ENCODE results near the gene TTC29. TPM values are rescaled to one million over a fixed set of nuclear protein-coding genes. Genes with fewer than 3 reads are reported as not detected.
"Not testable (repeated sequence)": the region's sequence is repeated elsewhere in the genome, so short reads cannot be mapped to it uniquely, and the experiment has no call there.

The TTC29 gene
- total RNA-seq, 4 donors from 2014 or later = not detected

DNA sequence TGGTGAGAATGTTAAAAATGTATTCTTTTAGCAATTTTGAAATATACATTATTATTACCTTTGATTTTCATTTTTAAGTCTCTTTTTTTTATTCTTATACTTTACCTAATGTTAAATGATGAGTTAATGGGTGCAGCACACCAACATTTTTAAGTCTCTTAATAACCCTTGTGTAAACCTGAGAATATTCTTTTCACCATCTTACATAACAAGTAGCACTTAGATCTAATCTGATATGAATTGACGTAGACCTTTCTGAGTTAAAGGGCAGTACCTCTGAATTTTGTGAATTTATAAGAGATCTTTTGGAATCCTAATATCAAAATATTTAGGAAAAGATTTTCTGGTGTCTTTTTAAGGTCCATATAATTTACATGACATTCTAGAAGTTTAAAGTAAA, 110.6 kb downstream of the TTC29 start:
- no peak overlapping the region for H3K4me3 ChIP-seq
- no peak overlapping the region for H3K27ac ChIP-seq
- H3K27me3 ChIP-seq = no peaks in the 10 kb centered on the region
- intact Hi-C loops (cut with DNase I) = no loop called here
- no peaks in the 10 kb centered on the region for H3K9me3 ChIP-seq
- no peak for DNase-seq
- 80 to 86% methylated on average over 1 of the region's 1 CpG for whole genome bisulfite sequencing, 2 donors
- H3K4me1 ChIP-seq = no peaks in the 10 kb centered on the region
- TF ChIP-seq CTCF (IDR thresholded peaks at IDR 0.05) (no peak), POLR2A (IDR thresholded peaks at IDR 0.05) (no peak)
- H3K36me3 ChIP-seq = no peaks in the 10 kb centered on the region

DNA sequence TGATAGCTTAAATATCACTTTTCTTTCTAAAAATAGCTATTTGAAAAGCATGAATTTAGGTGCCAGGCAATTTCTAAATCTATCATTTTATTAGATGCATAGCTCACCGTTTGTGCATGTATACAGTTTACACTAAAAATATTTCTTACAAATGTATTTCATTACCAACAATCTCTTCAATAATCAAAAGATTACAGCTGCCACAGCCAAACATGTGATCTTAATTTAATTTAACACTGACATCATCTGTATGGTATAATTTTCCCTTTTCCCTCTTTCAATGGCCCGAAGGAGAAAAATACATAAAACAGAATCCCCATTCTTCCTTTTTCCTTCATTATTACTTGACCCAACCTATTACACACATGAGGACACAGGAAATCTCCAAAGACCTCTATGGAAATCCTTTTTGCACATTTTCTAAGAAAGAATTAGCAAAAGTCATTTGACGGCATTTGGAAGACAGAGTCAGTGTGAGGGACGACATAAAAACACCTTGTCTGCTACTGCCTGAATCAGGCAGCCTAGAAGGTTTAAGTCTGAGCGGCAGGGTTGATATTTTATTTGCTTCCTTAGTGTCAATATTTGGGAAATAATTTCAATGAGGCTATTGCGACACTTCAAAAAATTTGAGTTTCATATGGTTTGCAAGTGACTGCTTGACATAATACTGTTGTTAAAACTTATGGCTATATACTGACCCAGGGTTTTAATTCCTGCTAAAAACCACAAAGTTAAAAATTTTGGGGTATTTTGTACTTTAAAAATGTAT, 111.2 kb downstream of the TTC29 start:
- Histone ChIP-seq H3K4me3 (no peak overlapping the region), H3K27me3 (no peaks in the 10 kb centered on the region), H3K4me1 (no peaks in the 10 kb centered on the region), H3K9me3 (no peaks in the 10 kb centered on the region), H3K36me3 (no peaks in the 10 kb centered on the region), H3K27ac (no peak overlapping the region)
- 38 to 50% methylated on average over 6 of the region's 6 CpGs for WGBS, 2 donors
- intact Hi-C loops (cut with DNase I) = no loop called here
- no peak for DNase-seq
- TF ChIP-seq POLR2A (IDR thresholded peaks at IDR 0.05) = no peak
- TF ChIP-seq CTCF (IDR thresholded peaks at IDR 0.05) = no peak

DNA sequence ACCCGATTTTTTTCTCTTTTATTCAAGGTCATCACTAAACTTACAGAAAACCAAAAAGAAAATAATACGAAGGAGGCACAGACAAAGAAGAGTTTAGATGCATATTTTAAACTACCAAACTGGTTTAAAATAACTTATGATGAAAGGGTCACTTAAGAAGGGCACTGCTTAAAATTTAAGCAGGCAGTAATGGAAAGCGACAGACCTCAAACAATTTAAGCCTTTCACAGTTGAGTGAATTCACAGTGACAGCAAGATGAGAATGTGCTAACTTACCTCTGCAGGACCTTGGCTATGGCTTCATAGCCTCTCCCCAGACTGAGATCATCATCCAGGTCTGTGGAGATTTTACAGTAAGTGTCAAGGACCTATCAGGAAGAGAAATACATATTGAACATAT, 112.1 kb downstream of the TTC29 start:
- 52 to 67% methylated on average over 3 of the region's 3 CpGs for WGBS, 2 donors
- Histone ChIP-seq H3K27ac (no peak overlapping the region), H3K9me3 (no peaks in the 10 kb centered on the region), H3K4me1 (no peaks in the 10 kb centered on the region), H3K36me3 (no peaks in the 10 kb centered on the region), H3K4me3 (no peak overlapping the region), H3K27me3 (no peaks in the 10 kb centered on the region)
- TF ChIP-seq POLR2A (IDR thresholded peaks at IDR 0.05) = no peak
- no peak for TF ChIP-seq CTCF (IDR thresholded peaks at IDR 0.05)
- DNase-seq = no peak
- intact Hi-C loops (cut with DNase I) = no loop called here

DNA sequence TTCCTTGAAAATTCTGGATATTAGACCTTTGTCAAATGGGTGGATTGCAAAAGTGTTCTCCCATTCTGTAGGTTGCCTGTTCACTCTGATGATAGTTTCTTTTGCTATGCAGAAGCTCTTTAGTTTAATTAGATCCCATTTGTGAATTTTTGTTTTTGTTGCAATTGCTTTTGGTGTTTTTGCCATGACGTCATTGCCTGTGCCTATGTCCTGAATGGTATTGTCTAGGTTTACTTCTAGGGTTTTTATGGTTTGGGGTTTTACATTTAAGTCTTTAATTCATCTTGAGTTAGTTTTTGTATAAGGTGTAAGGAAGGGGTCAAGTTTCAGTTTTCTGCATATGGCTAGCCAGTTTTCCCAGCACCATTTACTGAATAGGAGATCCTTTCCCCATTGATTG, 122.7 kb downstream of the TTC29 start:
- H3K9me3 ChIP-seq; H3K36me3 ChIP-seq; intact Hi-C loops (cut with DNase I); H3K4me1 ChIP-seq; H3K4me3 ChIP-seq; DNase-seq; H3K27ac ChIP-seq; H3K27me3 ChIP-seq: not testable (repeated sequence)
- WGBS, 2 donors = 77 to 79% methylated on average over 1 of the region's 1 CpG

DNA sequence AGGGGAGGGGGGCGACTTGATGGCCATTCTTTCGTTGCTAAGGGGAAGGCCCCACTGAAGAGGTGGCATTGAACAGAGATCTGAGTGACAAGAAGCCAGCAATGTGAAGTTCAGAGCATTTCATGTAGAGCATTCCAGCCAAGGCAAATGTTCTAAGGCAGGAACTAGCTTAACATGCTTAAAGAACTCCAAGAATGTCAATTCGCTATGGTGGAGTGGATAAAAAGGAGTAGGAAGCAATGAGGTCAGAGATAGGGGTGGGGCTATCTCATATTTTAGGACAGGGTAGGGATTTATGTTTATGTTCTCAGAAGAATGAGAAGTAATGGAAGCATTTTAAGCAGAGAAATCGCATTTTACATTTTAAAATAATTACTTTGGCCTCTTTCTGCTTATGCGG, 130.9 kb downstream of the TTC29 start:
- Histone ChIP-seq H3K36me3 (no peaks in the 10 kb centered on the region), H3K4me1 (no peaks in the 10 kb centered on the region), H3K9me3 (no peaks in the 10 kb centered on the region), H3K27ac (no peak overlapping the region), H3K4me3 (no peak overlapping the region), H3K27me3 (no peaks in the 10 kb centered on the region)
- TF ChIP-seq CTCF (IDR thresholded peaks at IDR 0.05) = no peak
- no peak for TF ChIP-seq POLR2A (IDR thresholded peaks at IDR 0.05)
- 70 to 72% methylated on average over 5 of the region's 5 CpGs for WGBS, 2 donors
- intact Hi-C loops (cut with DNase I) = no loop called here
- no peak for DNase-seq

GRCh38 chr4:146795711-146796110, 150.0 kb downstream of the TTC29 start:
- no peaks in the 10 kb centered on the region for H3K27me3 ChIP-seq
- H3K36me3 ChIP-seq = no peaks in the 10 kb centered on the region
- 10 to 16% methylated on average over 2 of the region's 2 CpGs for WGBS, 2 donors
- H3K9me3 ChIP-seq = no peaks in the 10 kb centered on the region
- DNase-seq = no peak
- H3K4me1 ChIP-seq = no peaks in the 10 kb centered on the region
- intact Hi-C loops (cut with DNase I) = no loop called here
- H3K4me3 ChIP-seq = no peak overlapping the region
- H3K27ac ChIP-seq = no peak overlapping the region
- TF ChIP-seq CTCF (IDR thresholded peaks at IDR 0.05) = no peak
- no peak for TF ChIP-seq POLR2A (IDR thresholded peaks at IDR 0.05)

All from esophagus squamous epithelium (tissue), 5 donors.